CD4-positive, alpha-beta T cell treated with Interleukin-2 at 100 ng/mL for 4 hours (primary cell): ENCODE measurements around the gene CDH18.

Experiments
- DNase-seq: peaks from one replicate; pipeline ENCODE4 v3.0.0-alpha.2; 2020; ENCODE audit warnings: low spot score

Gene CDH18

DNA sequence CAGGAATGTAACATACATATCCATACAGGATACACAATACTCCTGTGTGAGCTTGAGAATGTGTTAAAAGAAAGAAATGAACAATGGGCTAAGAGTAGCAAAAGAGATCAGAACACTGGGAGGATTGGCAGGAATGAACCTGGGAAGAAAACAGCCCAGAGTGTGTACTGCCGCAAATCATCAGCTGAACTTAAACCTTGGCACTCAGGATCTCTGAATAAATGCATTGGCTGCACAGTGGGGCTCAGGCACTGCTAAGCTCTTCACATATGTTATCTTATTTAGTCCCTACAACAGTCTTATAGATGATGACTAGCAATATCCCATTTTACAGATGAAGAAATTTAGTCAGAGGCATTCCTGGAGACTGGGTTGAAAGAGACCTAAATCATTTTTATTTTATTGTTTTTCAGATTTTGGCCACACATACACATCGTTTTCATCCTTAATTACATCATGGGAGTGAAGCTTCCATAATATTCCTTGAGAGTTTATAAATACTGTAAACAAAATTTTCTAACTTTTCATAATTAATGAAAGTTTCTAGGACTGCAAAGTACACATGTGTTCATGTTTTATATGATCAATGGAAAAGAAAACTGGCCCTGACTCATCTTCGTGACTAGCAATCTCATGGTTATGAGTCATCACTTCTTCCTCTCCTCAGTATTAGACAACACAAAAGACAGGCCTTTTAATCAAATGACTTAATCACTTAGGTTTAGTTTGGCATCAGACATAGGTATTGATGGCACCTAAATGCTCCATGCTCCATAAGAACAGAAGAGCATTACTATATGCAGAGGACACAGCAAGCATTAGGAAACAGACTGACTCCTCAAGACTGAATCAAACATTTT, 59.2 kb downstream of the CDH18 start:
- DNase-seq, result no peak

DNA sequence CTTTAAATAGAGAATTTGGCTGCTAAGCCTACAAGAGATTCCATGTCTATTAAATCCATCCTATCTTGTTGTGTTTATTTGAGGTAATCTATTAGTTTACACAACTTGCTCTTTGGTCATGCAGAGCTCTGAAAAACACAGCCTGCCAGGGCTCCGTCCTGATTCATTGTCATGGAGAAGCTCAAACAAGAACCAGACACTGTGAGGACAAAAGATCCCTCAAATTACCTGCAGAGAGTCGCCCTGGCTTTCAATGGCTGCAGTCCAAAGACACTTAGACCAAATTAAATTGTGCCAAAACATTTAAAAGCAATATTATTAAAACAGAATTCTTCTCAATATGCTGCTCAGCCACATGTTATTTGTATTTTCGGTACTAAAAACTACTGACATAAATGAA, 60.1 kb downstream of the CDH18 start:
- no peak for DNase-seq

DNA sequence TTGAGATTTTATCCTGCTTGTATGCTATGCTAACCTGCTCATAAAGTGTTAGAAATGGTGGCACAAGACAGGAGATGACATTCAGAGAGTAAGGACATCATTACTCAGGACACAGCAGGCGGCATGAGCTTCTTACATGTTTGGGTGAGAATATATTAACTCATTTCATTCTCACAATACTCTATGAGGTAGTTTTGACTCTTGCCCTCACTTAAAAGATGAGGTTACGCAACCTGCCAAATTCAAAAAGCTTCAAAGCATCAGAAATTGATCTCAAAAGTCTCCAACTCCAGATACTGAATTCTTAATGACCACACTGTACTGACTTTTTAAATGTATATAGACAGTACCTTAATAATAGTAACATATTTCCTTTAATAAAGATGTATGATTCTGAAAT, 60.8 kb downstream of the CDH18 start:
- DNase-seq, result no peak

DNA sequence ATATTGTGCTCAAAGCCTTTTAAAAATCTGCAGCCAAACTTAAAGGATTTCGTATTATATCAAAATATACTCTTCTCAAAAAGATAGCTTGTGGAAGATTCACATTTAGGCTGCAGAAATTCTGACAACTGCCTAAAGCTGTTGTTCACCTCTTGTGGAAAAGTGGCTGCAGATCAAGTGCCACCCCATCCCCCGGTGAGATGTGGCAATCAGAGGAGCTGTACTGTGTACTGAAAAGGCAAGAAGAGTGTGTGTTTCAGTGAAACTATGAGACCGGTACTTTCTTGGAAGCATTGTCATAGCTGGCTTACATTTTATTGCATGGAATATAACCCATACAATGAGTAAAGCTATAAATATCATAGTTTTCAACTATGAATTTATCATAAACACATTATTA, 64.3 kb downstream of the CDH18 start:
- DNase-seq, result no peak

DNA sequence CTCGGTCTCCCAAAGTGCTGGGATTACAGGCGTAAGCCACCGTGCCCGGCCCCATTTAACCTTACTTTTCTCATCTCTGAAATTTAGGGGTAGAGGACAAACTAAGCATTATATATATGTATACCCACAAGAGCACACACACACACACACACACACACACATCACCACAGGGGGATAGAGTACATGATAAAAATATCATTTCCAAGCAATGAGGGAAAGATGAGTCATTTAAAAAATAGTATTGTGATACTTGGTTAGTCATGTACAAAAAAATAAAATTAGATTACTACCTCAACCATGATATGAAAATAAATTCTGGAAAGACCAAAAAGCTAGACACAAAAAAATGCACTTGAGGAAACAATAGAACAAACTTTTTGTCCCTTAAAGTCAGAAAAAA, 67.2 kb downstream of the CDH18 start:
- DNase-seq, result no peak

DNA sequence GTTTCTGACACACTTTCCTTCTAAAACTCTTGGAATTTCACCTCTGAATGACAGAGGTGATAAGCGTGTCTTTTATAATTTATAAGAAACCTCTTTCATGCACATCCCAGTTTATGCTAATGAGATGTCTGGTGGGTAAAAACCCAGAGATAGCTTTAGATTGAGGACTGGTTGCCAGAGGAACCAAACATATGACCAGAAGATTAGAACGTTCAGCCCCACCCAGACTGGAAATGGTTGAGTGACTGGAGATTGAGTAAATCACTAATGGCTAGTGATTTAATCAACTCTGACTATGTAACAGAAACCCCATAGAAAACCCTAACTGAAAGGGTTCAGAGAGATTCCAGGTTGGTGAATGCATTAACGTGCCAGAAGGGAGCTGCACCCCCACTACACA, 69.2 kb downstream of the CDH18 start:
- DNase-seq, result no peak

DNA sequence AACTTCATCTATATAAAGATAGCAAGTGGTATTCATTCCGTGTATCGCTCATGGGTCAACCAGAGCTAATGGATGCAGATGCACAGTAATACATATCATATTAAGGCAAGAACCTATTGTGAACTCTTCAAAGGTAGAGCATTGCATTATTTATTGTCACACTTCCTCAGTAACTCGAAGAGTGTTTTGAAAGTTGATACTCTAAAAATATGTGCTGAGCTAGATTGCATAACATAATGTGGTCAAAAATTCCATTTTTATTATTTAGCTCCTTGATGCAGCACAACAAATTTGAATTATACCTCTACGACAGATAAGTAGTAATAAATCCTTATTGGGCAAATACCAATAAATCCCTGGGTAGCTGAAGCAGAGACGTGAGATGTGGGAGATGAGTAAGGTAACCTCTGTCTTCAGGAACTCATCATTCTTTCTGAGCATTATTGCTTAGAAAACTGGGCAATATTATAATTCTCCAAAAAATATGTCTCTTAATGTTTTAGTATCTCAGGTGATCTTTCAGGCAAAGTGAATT, 70.3 kb downstream of the CDH18 start:
- no peak for DNase-seq

DNA sequence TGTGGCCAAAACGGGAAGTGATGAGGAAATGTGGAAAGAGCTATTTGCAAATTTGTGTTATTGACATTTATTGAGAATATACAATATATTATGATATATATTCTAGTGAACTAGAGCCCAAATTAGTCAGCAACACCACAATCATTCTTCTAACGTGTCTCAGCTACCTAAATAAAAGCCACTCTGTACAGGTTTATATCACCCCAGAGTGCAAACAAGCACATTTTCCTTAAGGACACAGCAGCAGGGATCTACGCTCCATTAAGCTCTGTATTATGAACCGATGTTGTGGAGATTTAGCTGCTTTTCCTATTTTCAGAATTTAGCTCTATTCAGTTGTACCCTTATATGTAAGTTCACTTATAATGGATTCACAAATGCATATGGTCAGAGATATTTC, 77.9 kb downstream of the CDH18 start:
- DNase-seq, result no peak

DNA sequence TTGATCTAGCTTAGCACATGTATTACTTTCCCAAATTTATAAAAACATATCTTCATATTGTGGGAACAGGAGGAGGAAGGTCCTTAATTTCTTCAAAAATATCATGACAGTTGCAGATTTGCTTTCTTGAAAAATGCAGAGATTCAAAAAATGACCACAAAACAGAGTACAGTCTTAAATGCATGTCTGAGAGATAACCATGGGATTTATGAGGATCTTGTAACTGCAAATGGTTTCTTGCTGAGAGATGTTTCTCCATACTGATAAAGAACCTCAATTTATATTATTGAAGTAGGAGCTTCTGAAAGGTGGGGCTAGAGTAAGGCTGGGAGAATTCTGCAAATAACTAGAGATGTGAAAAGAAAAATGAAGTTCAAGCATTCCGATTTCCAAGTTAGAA, 83.2 kb downstream of the CDH18 start:
- DNase-seq, result no peak

DNA sequence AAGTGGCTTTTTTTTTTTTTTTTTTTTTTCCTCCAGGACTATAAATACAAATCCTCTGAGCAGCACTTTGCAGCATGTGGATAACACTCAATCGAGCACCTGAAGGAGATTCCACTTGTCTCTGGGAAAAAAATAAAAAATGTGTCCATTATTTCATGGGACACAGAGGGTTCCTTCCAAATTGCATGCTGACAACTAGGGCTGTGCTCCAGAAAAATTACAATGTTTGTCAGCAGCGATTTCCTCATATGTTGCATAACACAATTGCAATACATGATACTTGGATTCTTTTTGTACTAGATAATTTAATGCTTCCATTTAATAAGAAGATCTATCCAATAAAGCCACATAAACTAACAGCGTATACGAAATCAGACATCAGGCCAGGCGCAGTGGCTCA, 84.4 kb downstream of the CDH18 start:
- no peak for DNase-seq

DNA sequence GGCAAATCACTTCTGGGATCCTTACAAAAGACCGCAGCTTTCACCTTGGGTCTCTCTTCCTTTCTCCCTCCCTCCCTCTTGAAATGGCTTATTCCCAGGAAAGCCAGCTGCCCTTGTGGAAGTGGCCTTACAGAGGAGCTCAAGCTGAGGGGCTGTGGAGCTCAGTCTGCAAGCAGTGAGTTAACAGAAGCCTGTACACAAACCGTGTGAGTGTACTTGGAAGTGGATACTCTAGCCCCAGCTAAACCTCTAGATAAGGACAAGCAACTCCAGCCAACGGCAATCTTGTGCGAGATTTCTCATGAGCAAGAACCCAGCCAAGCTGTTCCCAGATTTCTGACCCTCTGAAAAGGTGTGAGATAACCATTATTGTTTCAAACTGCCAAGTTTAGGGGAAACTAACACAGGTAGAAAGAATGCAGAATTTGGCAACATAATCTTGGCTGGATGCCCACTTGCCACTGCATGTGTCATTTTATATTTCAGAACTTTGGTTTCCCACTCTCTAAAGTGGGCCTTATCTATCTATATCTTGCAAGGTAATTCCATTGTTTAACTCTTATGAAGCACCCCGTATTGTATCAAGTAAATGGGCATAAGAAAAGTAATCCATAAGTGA, 85.6 kb downstream of the CDH18 start:
- DNase-seq, result no peak

DNA sequence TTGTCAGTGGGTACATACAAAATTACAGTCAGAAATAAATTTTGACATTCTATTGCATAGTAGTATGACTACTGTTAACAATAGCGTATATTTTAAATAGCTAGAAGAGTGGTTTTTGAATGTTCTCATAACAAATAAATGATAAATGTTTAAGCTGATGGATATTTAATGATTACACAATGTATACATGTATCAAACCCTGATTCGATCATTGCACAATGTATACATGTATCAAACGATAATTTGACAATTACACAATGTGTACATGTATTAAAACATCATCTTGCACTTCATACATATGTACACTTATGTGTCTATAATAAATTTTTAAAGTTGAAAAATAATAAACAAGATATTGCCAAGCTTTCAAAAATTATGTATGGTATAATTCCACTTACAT, 87.7 kb downstream of the CDH18 start:
- no peak for DNase-seq

DNA sequence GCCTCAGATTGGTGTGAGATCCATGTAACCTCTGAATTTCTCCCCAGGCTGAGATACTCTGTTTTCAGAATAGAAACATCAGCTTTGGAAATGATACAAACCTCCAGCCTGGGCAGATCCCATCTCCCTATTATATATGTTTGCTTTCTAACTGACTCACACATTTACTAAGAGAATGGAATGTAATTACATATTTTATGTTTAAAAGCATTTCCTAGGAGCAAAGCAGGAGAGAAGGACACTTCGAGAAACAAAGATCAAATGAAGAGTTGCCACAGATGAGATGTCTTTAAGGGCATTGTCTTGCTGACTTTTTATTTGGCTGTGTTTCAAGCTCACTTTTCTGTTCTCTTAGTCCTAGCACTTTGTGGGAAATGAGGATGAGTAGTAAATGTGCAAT, 96.3 kb downstream of the CDH18 start:
- no peak for DNase-seq

DNA sequence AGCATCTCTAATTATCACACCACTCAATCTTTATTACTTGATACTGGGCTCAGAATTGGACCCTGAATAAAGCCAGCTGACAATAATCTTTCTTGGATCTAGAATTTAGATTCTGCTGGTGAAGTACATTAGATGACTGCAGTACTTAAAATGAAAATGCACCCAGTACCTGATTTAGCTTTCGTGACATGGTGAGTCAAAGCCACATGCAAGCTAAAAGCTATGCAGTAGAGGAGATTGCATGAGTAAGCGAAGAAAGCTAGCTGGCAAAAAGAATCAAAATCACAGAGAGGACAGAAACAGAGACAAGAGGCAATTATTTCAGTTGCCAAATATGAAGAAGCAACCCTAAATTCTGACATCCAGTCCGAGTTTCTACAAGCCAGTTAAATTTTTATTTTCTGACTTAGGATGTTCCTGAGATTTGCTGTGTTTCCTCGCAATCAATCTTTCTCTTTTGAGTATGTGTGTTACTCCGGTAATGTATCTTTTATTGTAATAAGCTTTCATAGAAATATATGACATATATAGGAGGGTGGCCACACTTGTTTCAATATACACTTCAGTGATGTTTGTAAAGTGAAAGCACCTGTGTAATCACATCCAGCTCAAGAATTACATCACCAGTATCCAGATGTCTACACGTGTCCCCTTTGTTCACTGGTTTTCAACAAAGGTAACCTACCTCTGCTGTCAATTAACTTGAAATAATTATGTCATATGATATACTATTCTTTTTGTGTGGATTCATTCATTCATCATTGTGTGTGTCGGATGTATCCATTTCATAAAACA, 101.7 kb downstream of the CDH18 start:
- DNase-seq, result no peak

DNA sequence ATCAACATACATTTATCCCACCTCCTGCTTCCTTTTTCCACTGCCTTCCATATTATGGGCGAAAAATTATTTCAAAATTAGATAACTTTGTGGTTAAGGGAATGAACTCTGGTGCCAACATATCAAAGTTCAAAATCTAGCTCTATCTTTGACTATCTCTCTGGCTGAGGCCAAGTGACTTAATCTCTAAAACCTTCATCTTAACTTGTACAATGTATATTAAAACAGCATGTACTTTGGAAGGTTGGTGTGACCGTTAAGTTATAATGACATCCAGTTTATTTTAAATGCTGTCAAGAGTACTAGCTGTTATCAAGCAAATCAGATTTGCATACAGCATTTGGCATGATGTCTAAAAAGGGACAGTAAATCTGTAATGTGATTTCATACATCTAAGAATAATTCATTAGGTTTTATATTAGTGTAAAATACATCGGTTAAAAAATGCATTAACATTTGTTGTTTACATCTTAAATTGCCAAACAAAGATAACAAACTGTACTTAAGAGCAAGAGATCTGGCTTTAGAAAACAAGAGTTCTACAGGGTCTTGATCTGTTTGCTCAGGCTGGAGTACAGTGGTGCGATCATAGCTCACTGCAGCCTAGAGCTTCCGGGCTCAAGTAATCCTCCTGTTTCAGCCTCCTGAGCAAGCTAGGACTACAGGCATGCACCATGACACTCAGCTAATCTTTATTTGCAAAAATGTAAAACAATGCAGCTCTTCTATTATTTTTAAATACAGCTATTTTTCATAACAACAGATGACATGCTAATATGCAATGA, 102.8 kb downstream of the CDH18 start:
- DNase-seq, result no peak

DNA sequence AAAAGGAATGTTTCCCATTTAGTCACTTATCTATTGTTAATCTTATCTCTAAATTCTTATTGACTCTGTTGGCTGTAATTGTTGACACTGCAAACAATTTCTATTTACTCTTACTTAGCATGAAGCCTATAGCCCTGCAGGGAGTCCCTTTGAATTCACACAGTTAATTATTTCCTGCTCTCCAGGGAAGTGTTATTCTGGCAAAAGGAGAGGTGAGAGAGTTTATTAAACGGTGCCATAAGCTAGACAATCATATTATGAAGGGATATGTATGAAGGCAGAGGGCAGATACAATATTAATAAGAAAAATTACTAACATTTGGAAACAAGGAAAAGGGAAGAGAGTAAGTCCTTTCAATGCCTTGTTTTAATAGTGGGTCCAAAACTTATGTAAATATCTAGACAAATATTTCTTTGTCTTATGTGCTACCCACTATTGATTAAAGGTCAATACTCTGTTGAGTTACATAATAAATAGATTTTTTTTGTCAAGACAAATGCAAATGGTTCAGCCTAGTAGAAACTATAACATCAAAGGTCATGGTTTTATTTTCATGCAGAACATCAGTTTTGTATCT, 107.1 kb downstream of the CDH18 start:
- DNase-seq, result no peak

DNA sequence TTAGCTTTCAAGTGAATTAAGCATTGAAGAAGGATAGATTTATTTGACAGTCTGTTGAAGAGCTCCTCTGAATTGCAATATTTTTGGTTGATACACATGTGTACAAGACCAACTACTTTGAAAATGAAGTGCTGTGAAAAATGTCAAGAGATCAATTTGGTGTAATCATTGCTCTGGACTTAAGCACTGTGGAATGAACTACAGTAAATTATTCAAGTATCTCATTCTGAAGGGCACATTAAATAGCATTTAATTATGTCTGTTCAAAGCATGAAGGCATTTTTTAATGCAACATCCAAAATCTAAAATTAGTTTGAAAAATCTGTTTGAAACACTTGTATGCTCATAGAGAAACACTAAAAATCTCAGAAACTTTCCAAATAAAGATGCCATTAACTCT, 107.5 kb downstream of the CDH18 start:
- DNase-seq, result no peak

DNA sequence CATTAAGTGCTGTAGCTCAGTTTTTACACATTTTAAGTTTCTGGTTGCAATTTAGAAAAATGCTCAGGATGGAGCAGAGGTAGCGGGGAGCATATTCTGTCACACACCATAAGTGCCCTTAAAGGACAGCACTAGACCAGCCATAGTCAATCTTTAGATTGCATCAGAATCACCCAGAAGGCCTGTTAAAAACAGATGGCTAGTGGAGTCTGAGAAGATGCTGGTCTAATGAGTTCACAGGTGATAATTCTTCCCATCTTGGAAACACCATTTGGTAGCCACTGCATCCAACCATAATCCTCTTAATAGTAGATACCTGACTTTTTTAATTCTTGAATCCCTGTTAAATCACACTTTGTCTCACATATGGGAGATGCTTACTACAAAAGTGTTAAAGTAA, 113.2 kb downstream of the CDH18 start:
- no peak for DNase-seq

DNA sequence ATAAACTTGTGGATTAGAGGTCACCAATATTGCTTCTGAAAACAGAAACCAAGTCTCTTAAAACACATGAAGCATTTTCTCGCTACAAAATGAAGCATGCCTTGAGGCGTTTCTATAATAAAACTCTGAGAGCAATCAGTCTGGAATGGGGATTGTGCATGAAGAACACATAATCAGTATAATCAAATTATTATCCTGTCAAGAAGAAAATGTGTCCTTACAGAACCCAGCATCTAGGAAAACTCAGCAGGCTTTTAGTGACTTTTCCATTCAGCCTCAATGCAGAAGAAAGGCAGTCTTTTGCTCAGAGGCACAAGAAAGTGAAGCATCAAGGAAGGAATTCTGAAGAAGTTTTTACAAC, 121.9 kb downstream of the CDH18 start:
- no peak for DNase-seq

DNA sequence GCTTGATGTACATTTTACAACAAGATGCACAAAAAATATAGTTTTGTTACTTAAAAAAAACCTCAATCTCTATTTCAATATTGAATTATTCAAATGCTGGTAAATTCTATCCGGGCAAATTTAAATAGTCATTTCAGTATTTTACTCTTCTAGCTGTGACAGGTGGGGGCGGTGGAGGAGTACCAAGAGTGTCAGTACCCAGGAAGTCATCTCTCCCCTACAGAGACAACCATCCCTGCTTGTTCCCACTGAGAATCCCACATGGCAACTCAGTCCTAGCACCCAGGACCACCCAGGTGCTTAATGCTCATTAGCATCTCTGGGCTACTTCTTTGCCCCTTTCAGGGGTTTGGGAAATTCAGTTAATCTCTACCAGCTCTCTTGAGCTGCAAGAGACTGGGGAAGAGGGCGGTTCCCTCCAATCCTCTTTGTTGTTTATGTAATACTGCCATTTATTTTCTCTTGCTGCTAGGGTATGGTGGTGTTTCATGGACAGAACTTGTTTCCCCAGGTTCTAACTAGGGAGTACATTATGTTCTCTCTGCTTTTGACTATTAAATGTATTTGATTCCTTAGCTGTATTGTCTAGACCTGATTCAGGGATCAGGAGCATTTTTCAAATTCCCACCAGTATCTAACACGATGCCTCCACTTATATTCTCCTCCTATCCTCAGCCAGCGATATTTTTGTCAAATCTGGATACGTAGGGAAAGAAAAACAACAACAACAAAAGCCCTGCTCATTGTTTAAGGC, 122.5 kb downstream of the CDH18 start:
- no peak for DNase-seq

DNA sequence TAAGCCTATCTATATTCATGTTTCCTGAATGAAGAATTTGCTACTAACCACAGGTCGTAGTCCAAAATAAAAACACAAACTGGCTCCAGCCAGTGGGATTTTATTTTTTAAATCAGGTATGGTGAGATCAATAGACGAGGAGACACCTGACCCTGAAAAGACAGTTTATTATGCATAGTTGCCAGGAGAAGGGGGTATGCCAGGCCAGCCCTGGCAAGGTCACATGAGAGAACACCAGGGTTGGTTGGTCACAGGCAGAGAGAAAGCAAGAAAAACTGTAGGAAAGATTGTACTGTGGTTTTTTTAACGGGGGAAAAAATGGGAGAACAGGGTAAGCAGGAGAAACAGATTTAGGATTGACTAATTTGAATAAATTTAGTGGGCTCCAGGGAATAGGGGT, 125.3 kb downstream of the CDH18 start:
- no peak for DNase-seq
